Prostate gland (tissue), 2 donors: ENCODE data around the gene HNRNPA1L2.
"Not testable (repeated sequence)": the region's sequence is repeated elsewhere in the genome, so short reads cannot be mapped to it uniquely, and the experiment has no call there.

Experiments
- CTCF ChIP-seq, 4 experiments: fragments of 200-600 bp in 2 of 4; fragments of 450-650 bp in 2 of 4; sonication (generic) in 2 of 4; IDR thresholded peaks; 1 replicate in 3 of 4; 2 replicates in 1 of 4; pipeline ENCODE4 v1.5.1; 2016 to 2019; ENCODE audit warnings: antibody characterized with exemption in 4 of 4, mild to moderate bottlenecking in 2 of 4, moderate library complexity in 2 of 4
- POLR2A ChIP-seq: fragments of 450-650 bp; IDR thresholded peaks from one replicate; pipeline ENCODE4 v1.6.1; 2016; ENCODE audit warnings: antibody characterized with exemption, mild to moderate bottlenecking
- POLR2AphosphoS5 ChIP-seq: sonication (generic); formaldehyde crosslinking; IDR thresholded peaks from one replicate; pipeline ENCODE4 v1.6.1; 2017; ENCODE audit warnings: antibody characterized with exemption

- peak in 3 of 4 experiments; percentile 34 to 55 (median 53) for TF ChIP-seq CTCF (IDR thresholded peaks at IDR 0.05)
- not testable (repeated sequence) for TF ChIP-seq POLR2AphosphoS5, POLR2A
Measured at GRCh38 chr13:52609013-52609606, 33.1 kb upstream of the HNRNPA1L2 start.
